OCI-M2 (cell line): ENCODE data around the gene EIF4G2.

Experiments
- DNase-seq: peaks from one replicate; lab custom pipeline; 2025; ENCODE audit not compliant: unreplicated experiment; lab: John Stamatoyannopoulos, UW

EIF4G2 gene

GRCh38 chr11:10777393-10777793 lies 31.3 kb downstream of the EIF4G2 start:
- no peak for DNase-seq

DNA sequence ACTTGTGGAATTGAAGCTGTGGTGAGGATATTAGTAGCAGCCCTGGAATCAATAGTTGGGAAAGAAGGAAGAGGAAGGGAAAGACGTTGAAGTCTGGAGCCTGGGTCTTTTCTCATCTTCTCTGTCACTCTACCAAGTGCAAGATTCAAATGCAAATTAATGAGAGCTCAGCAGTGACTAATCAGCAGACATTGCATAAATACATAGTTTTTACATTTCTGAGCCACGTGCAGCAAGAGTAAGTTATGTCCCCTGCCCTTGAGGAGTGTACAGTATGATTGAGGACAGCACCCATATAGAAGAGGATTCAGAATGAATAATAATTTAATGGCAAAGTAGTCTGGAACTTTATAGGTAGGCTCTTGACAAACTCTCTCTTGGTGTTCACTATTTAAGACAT lies 33.9 kb downstream of the EIF4G2 start:
- DNase-seq = no peak

DNA sequence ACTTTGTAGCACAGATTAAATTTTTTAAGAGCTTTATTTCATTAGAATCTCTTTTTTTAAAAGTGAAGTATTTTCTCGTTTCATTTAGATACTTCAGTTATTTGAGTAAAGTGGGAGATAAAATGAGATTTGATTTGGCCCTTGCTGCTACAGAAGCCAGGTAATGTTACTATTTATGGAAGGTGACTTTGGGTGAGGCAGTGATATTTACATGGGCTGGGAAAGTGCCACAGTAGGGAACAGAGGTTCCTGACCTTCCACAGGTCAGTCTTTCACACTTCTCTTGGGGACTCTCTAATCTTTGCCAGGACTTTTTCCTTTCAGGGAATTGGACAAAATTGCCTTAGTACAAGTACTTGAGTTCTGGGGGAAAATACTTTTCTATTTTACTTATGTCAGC lies 37.3 kb downstream of the EIF4G2 start:
- no peak for DNase-seq

DNA sequence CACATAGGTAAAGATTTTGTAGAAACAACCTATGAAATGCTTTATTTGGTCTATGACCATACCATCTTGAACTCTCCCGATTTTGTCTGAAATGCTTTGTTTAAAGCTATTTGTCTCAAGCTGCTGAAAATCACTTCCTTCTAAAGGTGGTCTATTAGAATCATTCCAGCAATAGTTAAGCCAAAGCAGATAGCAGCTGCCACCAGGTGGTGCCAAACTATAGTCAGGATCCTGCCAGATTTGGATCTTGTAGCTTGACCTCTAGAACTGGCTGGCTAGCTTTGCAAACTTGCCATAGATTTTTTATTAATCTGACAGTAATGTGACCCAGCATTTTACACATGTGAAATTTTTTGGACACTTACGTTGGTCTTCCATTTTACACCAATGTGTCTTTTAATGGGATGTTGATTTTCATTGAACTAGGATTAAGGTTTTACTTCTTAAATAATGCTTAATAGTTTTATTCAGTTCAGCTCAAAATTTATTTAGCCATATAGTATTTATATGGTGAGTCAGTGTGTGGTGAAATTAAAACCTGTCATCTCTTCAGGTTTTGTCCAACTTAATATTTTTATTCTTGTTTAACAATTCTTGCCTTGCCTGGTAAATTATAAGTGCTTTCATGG lies 38.0 kb downstream of the EIF4G2 start:
- no peak for DNase-seq

GRCh38 chr11:10764412-10764811 lies 44.3 kb downstream of the EIF4G2 start:
- no peak for DNase-seq

DNA sequence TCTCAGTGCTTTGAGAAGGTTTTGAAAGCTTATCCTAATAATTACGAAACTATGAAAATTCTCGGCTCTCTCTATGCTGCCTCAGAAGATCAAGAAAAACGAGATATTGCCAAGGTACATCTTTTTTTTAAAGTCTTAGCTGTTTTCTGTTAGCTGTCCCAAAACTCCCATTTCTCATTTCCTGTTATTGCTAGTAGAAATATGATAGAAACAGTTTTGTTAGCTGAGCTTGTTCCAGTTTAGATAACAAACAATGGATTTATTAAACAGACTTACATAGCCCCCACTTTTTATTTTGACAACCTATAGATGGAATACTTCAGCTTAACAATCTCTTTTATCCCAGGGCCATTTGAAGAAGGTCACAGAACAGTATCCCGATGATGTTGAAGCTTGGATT lies 45.0 kb downstream of the EIF4G2 start:
- DNase-seq = no peak

DNA sequence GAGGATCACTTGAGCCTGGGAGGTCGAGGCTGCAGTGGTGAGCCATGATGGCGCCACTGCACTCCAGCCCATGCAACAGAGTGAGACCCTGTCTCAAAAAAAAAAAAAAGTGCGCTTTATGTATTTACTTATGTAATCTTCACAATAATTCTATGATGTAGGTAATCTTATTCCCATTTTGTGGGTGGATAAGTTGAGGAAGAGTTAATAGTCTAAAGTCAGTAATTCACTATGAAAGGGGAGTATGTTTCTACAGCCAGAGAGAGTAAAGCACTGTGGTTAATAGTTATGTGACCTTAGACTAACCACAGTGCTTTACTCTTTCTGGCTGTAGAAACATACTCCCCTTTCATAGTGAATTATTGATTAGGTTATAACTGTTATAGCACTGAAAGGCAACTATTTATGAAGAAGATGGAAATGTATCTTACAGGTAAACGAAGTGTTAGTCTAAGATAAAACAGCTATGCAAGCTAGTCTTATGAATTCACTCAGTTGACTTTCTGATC lies 45.8 kb downstream of the EIF4G2 start:
- no peak for DNase-seq

- DNase-seq = no peak
Measured at GRCh38 chr11:10762185-10762584, 46.5 kb downstream of the EIF4G2 start.

- no peak for DNase-seq
Measured at GRCh38 chr11:10761085-10761698, 47.5 kb downstream of the EIF4G2 start.

DNA sequence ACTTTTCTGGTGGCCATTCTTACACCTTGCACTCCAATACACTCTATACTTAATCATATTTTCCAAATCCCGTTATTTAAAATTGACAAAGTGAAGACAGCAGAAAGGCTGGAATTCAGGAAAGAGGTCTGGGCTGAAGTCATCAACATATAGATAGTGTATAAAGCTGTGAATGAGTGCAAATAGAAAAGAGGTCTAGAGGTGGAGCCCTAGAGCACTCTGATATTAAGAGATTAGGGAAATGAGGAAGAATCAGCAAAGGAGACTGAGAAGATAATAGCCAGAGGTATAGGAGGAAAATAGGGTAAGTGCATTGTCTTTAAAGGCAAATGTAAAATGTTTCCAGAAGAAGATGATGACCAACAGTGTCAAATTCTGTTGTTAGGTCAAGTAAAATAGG lies 49.8 kb downstream of the EIF4G2 start:
- no peak for DNase-seq

DNA sequence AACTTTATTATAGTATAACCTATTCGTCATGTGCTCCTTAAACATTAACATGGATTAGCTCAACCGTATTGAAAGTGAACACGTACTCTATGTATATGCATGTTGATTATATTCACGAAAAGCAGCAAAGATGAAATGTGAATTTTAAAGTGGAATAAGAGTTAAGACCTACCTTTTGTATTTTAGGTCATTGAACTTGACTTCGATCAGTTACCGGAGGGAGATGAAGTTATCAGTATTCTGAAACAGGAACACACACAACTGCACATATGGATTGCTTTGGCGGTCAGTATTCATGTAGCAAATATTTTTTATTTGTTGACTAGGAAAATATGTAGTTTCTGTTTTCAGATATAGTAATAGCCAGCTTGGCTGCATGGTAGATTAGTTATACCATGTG lies 56.2 kb downstream of the EIF4G2 start:
- DNase-seq = no peak

DNA sequence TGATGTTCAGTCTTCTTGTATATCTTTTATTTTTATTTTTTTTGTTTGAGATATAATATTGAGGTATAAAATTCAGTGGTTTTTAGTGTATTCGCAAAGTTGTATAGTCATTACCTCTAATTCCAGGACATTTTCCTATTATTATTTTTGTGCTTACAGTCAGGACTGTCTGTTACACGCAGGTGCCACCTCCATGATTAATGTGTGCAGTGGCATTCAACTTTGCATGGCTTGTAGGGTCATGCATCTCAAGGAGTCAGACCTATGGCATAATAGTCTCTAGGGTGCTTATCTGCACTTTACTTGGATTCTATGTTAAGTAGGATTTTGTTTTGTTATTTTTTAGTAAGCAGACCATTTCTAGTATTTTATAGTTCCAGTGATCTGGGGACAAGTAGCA lies 56.7 kb downstream of the EIF4G2 start:
- no peak for DNase-seq

GRCh38 chr11:10751581-10751940 lies 57.2 kb downstream of the EIF4G2 start:
- DNase-seq = no peak

DNA sequence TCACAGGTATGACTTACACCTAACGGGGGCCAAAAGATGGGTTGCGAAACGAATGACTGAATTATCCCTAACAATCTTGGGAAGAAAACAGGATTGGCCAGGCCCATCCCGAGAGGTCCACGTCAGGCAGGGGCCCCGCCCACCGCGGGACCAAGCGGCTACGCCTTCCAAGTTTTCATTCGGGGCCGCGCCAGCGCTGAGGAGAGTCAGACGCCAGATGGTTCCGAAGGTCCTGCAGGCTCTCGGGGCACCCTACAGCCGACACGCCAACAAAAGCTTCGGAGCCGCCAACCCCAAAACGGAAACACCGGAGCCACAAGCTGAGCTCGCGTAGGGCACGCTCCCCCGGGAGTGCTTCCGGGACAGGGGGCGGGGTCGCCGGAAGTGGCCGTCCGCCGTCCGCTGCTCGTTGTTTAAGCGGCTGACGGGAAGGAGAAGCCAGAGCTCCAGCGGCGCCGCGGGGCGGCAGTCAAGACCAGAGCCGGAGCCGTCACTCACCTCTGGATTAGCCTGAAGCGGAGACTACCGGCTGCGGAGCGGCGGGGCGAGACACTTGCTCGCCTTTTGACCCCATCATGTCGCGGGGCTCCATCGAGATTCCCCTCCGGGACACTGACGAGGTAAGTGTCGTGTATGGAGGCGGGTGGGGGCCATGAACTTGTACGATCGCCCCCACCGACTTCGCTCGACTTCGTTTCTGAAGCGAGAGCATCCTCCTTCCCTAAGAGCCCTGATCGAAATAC lies 57.7 kb downstream of the EIF4G2 start, which contains the start of gene CTR9:
CTR9 (plus strand) TSS at position 409 of the 743 bp plus-strand sequence; CDS start at position 576, 167 bp downstream.
- peak; percentile 65 for DNase-seq

- DNase-seq = no peak
Measured at GRCh38 chr11:10749476-10749875, 59.2 kb downstream of the EIF4G2 start.

DNA sequence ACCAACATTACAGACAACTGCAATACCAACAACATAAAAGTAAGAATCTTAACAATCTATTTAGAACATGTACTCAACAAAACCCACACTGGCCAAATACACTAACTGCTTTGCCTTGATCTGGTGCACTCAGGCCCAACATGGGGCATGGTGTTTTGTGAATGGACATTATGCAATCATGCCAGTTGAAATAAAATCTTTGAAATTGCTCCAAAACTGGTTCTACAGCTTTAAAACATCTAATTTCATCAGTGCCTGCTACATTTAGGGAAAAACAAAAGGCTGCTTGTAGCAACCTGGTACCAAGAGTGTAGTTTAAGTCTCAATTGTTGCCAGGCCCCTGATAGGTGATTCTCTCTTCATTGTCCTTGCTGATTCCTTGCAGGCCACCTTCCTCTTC lies 61.0 kb downstream of the EIF4G2 start:
- DNase-seq = no peak
